Suppressor macrophage (primary cell): ENCODE results near the gene ST6GAL1.
A peak's percentile ranks its signal among the peaks of the same experiment; 100 is the strongest.

Experiments
- DNase-seq, 4 experiments: peaks; one replicate each; pipeline ENCODE4 v3.0.0-alpha.2; 2020 to 2022

The ST6GAL1 gene

GRCh38 chr3:186917512-186918312 lies 12.6 kb upstream of the ST6GAL1 start:
- no peak for DNase-seq

- no peak for DNase-seq
Measured at GRCh38 chr3:186920301-186920700, 10.0 kb upstream of the ST6GAL1 start.

GRCh38 chr3:186920796-186921195 lies 9.5 kb upstream of the ST6GAL1 start:
- no peak for DNase-seq

DNA sequence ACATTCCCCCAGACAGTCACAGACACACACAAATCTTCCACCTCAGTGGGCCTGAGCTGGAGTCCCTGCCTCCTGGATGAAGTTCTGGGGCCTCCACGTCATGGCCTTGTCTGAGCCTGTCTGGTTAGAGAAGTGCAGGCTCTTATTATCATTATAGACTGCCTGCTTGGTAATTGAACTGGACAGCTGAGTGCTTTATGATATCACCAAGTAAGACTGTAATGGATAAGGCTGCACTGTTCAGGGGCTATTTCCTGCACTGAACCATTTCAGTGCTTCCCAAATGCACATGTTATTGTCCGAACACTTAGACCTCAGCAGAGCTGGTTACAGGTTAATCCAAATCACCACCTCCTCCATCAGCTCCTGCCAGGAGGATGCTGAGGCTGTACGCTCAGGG lies 8.7 kb upstream of the ST6GAL1 start:
- DNase-seq: no peak

DNA sequence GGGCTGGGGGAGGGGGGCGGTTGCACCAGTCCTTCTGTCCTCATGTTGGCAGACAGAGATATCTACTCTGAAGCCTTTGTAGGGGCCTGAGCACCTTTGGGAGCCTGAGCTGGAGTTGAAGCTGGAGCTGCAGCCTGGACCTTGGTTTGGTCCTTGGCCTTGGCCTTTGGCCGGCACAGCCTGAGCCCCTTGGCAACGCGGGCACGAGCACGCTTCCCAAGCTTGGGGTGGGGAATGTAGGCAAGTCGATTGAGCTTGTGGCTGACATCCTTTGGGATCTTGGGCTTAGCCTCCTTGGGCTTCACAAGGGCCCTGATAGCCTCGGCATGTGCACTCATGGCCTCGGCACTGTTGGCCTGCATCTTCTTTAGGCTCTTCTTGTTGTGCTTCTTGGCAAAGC lies 8.1 kb upstream of the ST6GAL1 start:
- no peak for DNase-seq

- DNase-seq: no peak
Measured at GRCh38 chr3:186922790-186923189, 7.5 kb upstream of the ST6GAL1 start.

GRCh38 chr3:186923241-186923640 lies 7.1 kb upstream of the ST6GAL1 start:
- no peak for DNase-seq

DNA sequence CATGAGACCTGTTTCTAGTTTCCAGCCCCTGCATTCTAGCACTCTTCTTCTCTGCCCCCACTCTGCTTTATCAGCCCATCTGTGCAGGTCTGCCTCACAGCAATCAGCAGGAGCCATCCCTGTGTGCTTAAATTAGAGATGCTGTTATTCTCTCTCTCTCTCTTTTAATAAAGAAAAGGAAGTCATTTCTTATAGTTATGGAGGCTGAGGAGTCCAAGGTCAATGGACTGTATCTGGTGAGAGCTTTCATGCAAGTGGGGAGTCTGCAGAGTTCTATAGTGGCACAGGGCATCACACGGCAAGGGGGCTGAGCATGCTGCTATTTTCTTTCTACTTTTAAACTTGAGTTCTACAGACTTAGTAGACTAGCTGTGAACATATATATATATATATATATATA lies 4.5 kb upstream of the ST6GAL1 start:
- DNase-seq: no peak

DNA sequence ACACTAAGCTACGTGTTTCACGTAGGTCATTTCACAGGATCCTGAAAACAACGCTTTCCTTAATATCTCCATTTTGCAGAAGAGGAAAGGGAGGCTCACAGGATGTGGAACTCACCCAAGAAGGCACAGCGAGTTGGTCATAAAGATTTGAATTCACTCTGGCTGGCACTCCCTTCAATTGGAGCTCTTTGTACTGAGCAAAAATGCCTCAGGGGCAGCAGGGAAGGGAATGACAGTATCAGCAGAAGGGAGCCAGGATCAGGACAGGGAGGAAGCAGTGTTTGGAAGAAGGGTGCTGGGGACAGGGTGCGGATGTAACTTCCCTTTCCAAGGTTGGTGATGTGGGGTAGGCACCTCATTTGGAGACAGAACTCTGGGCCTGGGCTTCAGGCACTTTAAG lies 1.1 kb upstream of the ST6GAL1 start:
- DNase-seq: no peak

DNA sequence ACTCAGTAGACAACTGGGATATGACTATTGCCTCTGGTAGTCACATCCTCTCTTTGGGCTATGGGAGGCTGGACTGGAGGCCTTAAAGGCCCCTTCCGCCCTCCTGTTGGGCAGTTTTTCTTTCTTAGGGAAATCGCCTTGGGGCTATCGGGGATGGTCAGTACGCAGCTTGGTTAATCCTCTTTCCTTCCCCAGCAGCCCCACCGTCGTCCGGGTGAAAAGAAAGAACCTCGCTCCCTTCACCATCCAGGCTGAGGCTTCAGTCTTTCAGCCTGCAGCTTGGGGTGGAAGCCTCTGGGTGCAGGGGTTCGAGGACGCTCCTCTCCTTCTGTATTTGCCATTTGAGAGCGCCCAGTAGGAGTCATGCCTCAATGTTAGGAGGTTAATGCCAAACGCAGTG lies 641 bp upstream of the ST6GAL1 start:
- DNase-seq: no peak

GRCh38 chr3:186930641-186931531 lies 560 bp downstream of the ST6GAL1 start:
- DNase-seq: peak; percentile 60 to 85 (median 80)

DNA sequence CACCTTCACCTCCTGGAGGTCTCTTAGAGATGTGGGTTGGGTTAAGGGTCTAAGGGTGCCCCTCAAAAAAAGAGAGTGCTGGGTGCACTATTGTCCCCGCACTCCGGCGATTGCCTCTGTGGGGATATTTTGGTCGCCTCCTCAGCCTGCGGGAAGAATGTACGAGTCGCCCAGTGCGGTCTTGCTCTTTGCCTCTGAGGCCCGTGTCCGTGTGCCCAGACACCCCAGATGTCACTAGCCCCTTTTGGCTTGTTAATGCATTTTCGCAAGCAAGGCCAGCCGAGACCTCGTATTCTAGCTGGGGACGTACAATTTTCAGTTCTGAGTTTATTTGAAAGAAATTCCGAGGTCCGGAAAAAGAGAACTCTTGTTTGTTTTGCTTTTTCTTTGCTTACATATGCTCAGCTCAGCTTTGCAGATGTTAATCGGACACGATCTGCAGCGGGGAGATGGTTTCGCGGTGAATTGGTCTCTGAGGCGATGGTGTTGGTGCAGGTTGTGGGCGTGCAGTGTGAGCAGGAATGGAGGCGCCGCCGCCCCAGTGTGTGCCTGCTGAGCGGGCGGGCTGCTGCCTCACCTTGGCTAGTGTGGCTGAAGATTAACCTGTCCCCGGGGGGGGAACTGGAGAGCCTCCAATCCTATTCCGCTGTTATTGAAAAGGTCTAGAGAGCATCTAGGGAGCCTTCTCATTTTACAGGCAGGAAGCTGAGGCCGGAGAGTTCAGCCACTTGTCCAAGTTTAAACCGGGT lies 1.4 kb downstream of the ST6GAL1 start:
- peak in 3 of 4 experiments; percentile 25 to 45 (median 41) for DNase-seq

DNA sequence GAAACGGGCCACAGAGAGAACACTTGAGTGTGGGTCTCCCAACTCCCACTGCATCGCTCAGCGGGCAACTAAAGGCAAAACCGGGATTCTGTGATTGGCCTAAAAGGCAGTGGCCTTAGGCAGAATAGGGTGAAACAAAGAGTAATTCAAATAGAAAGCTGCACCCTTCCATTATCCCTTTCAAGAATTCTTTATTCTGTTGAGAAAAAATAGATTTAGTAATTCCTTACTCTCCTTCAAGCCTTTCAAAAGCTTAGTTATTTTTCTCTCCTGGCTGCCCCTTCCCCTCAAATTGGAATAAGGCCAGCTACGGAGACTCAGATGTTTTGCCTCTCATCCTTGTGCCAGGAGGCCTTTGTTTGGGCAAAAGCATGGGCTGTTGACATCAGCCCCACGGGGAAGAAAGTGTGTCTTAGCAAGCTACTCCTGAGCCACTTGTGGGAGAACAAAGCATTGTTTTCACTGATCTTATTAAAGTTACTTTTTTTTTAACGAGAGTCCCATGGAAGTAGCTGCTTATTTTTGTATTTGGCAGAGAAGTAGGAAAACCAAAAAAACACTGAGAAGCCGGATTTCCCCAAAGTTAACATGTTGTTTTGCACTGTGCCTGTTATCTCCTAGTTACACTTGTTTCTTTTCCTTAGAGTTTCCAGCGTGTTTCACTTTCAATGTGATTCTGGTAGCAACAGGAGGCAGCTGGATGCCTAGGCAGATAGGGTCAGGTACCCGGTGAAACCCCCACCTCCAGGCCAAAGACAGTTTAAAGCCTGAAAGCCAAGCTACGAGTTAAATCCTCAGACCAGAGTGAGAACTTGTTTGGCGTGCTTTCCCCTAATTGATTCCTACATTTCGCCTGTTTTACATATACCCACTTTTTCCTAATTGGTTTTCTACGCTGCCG lies 2.2 kb downstream of the ST6GAL1 start:
- peak in 2 of 4 experiments; percentile 32 to 33 for DNase-seq

DNA sequence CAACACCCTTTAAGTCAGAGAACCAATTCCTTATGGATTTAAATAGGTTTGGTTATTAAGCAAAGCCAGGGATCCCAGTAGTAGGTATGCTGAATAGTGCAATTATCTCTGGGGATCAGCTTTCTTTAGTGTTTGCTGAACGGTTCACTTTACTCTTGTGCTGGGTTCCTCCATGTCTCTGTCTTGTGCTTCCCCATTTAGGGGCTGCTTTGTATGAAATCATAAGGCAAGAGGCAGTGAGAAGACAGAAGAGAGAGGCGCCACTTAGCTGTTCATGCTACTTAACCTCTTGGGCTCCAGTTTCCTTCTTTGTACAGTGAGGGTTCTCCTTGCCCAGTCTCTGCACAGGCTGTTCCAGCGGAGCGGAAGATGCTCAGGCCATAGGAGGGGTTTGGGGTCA lies 3.5 kb downstream of the ST6GAL1 start:
- peak; percentile 43 to 74 (median 62) for DNase-seq

DNA sequence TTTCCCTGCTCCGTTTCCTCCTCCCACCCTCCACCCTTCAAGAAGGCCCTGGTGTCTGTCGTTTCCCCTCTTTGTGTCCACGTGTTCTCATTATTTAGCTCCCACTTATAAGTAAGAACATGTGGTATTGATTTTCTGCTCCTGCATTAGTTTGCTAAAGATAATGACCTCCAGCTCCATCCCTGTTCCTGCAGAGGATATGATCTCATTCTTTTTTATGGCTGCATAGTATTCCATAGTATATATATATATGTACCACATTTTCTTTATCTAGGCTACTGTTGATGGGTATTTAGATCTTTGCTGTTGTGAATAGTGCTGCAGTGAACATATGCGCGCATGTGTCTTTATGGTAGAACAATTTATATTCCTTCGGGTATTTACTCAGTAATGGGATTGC lies 4.8 kb downstream of the ST6GAL1 start:
- no peak for DNase-seq

DNA sequence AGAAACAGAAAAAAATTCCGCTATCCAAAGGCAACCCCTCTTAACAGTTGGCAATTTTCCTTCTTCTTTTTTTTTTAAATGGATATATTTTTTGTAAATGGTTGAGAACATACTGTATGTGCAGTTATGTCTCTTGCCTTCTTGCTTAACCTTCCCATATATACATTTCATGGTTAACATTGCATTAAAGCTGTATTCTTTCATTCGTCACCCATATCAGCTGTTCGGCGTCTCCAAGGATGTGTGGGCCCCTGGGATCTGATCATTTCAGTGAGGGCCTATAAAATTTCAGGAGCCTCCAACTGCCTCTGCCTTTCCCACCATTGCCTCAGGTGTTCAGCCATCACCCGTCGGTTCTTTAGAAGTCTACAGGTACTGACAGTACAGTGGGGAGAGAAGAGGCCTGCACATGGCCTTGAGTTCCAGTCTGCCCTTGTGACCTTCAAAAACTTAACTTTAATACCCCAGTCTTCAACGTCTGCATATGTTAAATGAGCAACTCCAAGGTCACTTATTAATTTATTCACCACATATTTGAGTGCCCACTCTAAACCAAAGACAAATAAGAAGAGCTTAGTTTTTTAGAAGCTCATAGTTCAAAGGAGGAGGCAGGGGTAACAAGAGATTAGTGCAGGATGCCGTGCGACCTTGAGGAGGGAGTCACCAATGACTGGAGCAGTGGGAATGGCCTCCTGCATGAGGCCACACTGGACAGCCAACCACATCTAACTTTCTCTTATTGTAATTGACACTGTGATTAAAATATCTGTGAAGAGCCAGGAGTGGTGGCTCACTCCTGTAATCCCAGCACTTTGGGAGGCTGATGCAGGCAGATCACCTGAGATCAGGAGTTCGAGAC lies 6.9 kb downstream of the ST6GAL1 start:
- no peak for DNase-seq

DNA sequence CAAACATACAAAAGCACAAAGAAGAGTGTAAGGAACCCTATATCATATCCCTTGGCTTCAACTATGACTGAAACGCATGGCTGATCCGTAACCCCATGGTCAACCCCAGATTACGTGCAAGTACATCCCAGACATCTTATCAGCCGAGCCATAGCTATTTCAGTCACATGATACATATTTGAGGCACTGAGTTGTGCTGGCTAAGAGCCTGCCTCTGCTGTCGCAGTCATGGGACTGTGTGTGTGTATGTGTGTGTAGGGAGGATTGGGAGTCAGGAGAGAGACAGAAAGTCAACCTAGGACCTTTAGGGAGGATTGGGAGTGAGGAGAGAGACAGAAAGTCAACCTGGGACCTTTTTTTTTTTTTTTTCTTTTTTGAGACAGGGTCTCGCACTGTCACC lies 8.4 kb downstream of the ST6GAL1 start:
- DNase-seq: peak in 2 of 4 experiments; percentile 15 to 32

GRCh38 chr3:186939536-186939935 lies 9.2 kb downstream of the ST6GAL1 start:
- DNase-seq: no peak

DNA sequence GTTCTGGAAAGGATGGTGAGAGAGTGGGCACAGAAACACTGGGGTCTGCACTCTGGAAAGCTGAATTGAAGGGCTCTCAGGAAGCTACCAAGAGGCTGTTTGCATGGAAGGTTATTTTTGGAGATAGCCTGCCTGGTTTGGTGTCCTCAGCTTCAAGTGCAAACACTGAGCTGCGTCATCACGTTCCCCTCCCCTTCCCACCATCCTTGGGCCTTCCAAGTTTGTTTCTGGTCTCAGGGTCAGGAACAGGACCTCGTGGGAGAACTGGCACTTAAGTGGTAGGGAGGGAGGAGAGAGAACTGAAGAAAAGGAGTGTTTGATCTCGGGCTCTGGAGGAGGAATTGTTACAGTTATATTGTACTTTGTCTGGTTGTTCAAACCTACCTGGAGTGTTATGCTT lies 10.6 kb downstream of the ST6GAL1 start:
- no peak for DNase-seq

DNA sequence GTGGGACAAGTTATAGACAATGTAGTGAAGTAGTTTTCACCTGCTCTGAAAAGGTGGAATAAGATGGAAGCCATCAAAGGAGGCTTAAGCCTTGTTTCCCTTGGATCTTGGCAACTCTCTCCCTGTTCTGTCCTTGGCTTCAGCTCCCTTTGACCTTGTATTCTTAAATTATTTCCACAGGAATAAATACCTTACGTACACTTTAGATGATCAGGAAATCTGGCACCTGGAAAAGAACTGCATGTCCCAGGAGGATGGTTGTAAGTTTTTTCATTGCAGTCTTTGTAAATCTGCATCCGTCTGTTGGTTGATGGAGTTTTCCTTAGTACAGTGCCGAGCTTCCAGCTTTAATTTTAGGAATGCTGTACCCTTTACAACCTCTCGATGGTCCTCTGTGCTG lies 11.8 kb downstream of the ST6GAL1 start:
- no peak for DNase-seq

GRCh38 chr3:186945255-186945823 lies 15.0 kb downstream of the ST6GAL1 start:
- no peak for DNase-seq
